Colonic mucosa (tissue), 4 donors: ENCODE data around the gene PARL. TPM values are rescaled to one million over a fixed set of nuclear protein-coding genes. Genes with fewer than 3 reads are reported as not detected.

ENCODE experiments used
- DNase-seq: peaks from one replicate; pipeline ENCODE4 v3.0.0-alpha.2; 2020
- H3K27ac ChIP-seq: fragments of 200-600 bp; one replicate; pipeline ENCODE4 v1.8.0; 2021
- H3K27me3 ChIP-seq: fragments of 200-600 bp; one replicate; pipeline ENCODE4 v1.8.0; 2021
- H3K36me3 ChIP-seq: fragments of 200-600 bp; one replicate; pipeline ENCODE4 v1.8.0; 2021
- H3K4me1 ChIP-seq: fragments of 200-600 bp; one replicate; pipeline ENCODE4 v1.8.0; 2021; ENCODE audit warnings: mild to moderate bottlenecking
- H3K4me3 ChIP-seq: fragments of 200-600 bp; one replicate; pipeline ENCODE4 v1.8.0; 2021
- H3K9ac ChIP-seq, 2 donors: one replicate each; pipeline ENCODE4 v1.7.0; 2013; ENCODE audit warnings: control low read depth in 2 of 2, low read depth in 2 of 2, low read length in 2 of 2
- H3K9me3 ChIP-seq: fragments of 200-600 bp; one replicate; pipeline ENCODE4 v1.8.0; 2021
- intact Hi-C: fragments of 100-400 bp; cut with DNase I; formaldehyde crosslinking; loops from one replicate; pipeline ENCODE4 v1.14.1; 2022
- total RNA-seq, 2 donors: library from RNA; stranded (reverse); fragmentation: NEBNext Ultra II Directional in 1 of 2; extraction: Animal tissue kit (Norgen Biotek cat#: 25700) in 1 of 2; gene quantifications; one replicate each; pipeline ENCODE4 v1.2.1, GENCODE V29; 2021
- TF ChIP-seq, protein P1 (sequence below): fragments of 200-600 bp; IDR thresholded peaks from one replicate; pipeline ENCODE4 v1.8.0; 2022; ENCODE audit warnings: antibody characterized with exemption, mild to moderate bottlenecking
- donor health status: healthy.
- donor health status: DM: no; HTN: no; CAD: no.
- donor health status: DM: no; HTN: no; CAD: no.

The PARL gene
- total RNA-seq, 2 donors from 2014 or later = 64.8 to 67.9 TPM

DNA sequence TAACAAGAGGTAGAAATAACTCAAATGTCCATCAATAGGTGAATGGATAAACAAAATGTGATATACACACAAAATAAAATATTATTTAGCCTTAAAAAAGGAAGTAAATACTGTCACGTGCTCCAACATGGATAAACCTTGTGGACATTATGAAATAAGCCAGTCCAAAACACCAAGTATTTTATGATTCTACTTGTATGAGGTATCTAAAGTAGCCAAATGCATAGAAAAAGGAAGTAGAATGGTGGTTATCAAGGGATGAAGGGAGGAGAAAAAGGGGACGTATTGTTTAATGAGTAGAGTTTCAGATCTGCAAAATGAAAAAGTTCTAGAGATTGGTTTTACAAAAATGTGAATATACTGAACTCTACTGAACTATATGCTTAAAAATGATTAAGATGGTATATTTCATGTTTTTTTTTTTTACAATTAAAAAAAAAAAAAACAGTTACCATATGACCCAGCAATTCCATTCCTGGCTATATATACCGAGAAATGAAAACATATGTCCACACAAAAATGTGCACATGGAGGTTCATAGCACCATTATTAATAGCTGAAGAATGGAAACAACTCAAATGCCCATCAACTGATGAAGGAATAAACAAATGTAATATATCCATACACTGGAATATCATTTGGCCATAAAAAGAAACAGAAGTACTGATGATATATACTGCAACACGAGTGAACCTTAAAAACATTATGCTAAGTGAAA is 30.2 kb downstream of the PARL start:
- intact Hi-C loops = no loop called here
- Histone ChIP-seq H3K27me3 (no peaks in the 10 kb centered on the region), H3K4me3 (no peak overlapping the region), H3K27ac (no peak overlapping the region), H3K36me3 (no peaks in the 10 kb centered on the region), H3K9ac (no peak overlapping the region), H3K9me3 (no peaks in the 10 kb centered on the region), H3K4me1 (no peaks in the 10 kb centered on the region)
- TF ChIP-seq, protein P1, sequence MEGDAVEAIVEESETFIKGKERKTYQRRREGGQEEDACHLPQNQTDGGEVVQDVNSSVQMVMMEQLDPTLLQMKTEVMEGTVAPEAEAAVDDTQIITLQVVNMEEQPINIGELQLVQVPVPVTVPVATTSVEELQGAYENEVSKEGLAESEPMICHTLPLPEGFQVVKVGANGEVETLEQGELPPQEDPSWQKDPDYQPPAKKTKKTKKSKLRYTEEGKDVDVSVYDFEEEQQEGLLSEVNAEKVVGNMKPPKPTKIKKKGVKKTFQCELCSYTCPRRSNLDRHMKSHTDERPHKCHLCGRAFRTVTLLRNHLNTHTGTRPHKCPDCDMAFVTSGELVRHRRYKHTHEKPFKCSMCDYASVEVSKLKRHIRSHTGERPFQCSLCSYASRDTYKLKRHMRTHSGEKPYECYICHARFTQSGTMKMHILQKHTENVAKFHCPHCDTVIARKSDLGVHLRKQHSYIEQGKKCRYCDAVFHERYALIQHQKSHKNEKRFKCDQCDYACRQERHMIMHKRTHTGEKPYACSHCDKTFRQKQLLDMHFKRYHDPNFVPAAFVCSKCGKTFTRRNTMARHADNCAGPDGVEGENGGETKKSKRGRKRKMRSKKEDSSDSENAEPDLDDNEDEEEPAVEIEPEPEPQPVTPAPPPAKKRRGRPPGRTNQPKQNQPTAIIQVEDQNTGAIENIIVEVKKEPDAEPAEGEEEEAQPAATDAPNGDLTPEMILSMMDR = no peak
- DNase-seq = no peak

DNA sequence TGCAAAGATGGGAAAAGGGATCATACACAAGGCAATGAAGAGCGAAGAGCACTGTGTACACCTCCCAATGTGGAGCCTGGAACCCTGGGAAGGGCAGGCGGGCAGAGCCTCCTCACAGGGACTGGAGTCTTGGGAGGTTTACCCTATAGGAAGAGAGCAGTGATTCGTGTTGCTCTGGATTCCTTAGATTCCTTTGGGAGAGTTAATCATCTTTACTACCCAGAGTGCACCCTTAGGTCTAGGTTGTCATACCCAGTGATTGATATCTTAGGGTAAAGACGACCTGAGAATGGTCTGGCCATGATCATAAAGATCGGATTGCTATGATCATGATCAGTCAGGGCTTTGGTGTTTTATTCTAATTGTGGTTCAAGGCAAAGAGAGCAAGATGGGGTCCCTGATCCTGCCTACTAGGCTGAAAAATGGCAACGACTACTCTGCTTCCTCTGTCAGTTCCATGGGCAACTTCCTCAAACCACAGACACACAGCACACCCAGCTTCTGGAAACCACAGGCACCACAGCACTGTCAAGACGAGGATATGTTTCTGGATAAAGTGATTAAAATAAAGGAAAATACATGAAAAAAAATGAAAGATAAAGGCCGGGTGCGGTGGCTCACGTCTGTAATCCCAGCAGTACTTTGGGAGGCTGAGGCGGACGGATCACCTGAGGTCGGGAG is 38.9 kb downstream of the PARL start:
- DNase-seq = no peak
- intact Hi-C loops = no loop called here
- TF ChIP-seq, protein P1 = no peak
- no peak overlapping the region for H3K4me3 ChIP-seq
- no peak overlapping the region for H3K27ac ChIP-seq
- H3K4me1 ChIP-seq = no peaks in the 10 kb centered on the region
- no peaks in the 10 kb centered on the region for H3K9me3 ChIP-seq
- no peak overlapping the region for H3K9ac ChIP-seq
- H3K27me3 ChIP-seq = no peaks in the 10 kb centered on the region
- H3K36me3 ChIP-seq = peaks cover 14% of the 10 kb centered on the region

DNA sequence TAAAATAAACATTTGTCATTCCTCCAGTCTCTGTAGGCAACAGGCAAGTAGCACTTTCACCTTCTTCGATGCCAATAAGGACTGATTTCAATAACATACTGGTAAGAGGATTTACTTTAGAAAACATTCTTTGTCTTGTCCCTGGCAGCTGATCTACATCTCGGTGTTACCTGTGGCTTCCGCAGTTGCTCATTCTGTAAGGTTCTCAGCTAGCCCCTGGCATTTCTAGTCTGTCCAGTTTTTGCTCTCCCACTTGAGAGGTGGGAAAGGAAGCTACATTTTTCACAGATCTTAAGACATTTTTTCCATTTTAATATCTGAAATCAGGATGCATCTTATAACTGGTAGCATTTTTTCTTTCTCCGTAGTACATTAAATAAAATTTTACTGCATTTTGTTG is 39.6 kb downstream of the PARL start:
- no peaks in the 10 kb centered on the region for H3K9me3 ChIP-seq
- intact Hi-C loops = no loop called here
- no peaks in the 10 kb centered on the region for H3K4me1 ChIP-seq
- H3K36me3 ChIP-seq = peaks cover 14% of the 10 kb centered on the region
- no peaks in the 10 kb centered on the region for H3K27me3 ChIP-seq
- no peak overlapping the region for H3K9ac ChIP-seq
- no peak for DNase-seq
- TF ChIP-seq, protein P1 = no peak
- no peak overlapping the region for H3K27ac ChIP-seq
- H3K4me3 ChIP-seq = no peak overlapping the region

DNA sequence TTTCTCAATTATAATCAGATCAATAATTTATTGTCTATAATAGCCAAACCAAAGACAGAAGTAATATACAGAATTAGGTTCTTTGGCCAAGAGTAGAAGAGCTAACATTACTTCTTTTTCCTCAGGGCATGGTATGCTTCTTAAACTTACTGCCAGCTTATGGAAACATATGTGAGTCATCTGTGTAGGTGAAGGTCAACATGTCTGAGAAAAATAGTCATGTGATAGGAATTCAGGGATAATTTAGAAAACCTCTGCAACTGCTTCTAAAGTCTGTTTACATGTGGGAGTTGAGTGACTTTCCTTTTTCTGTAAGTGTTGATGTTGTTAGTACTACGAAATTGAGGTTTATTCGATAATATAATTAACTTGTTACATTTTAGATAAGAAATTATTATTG is 40.1 kb downstream of the PARL start:
- H3K4me3 ChIP-seq = no peak overlapping the region
- H3K36me3 ChIP-seq = peaks cover 16% of the 10 kb centered on the region
- no peak for DNase-seq
- H3K27me3 ChIP-seq = no peaks in the 10 kb centered on the region
- no peaks in the 10 kb centered on the region for H3K9me3 ChIP-seq
- H3K27ac ChIP-seq = no peak overlapping the region
- no peaks in the 10 kb centered on the region for H3K4me1 ChIP-seq
- TF ChIP-seq, protein P1 = no peak
- no peak overlapping the region for H3K9ac ChIP-seq
- intact Hi-C loops = no loop called here

DNA sequence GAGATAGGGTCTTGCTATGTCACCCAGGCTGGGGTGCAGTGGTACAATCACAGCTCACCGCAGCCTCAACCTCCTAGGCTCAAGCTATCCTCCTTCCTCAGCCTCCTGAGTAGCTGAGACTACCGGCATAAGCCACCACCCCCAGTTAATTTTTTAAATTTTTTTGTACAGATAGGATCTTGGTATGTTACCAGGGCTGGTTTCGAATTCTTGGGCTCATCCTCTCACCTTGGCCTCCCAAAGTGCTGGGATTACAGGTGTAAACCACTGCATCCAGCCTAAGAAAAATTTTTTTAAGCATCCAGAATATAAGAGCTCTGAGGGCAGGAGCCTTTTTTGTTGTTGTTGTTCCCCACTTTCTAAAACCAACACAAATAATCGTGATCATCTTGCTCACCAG is 44.9 kb downstream of the PARL start:
- Histone ChIP-seq H3K4me3 (no peak overlapping the region), H3K27ac (no peak overlapping the region), H3K9ac (no peak overlapping the region), H3K36me3 (peaks cover 14% of the 10 kb centered on the region), H3K4me1 (no peaks in the 10 kb centered on the region), H3K9me3 (no peaks in the 10 kb centered on the region), H3K27me3 (no peaks in the 10 kb centered on the region)
- intact Hi-C loops = no loop called here
- TF ChIP-seq, protein P1 = no peak
- no peak for DNase-seq
